ENCODE measurements around the gene COX6B2. TPM values are rescaled to one million over a fixed set of nuclear protein-coding genes. Genes with fewer than 3 reads are reported as not detected.

COX6B2 gene
- total and polyA plus RNA-seq, 4 donors: 0.69 to 4.8 (median 3.3) TPM

GRCh38 chr19:55383279-55384130 is 29.0 kb upstream of the COX6B2 start:
- 3% methylated on average over 88 of the region's 88 CpGs for WGBS (ENCODE audit: insufficient coverage)
- H3K4me1 ChIP-seq (ENCODE audit: control insufficient read depth, insufficient read depth, low read length): peaks cover 43% of the 10 kb centered on the region
- H3K27ac ChIP-seq (ENCODE audit: low read depth, low read length): peak overlapping the region; percentile 57

DNA sequence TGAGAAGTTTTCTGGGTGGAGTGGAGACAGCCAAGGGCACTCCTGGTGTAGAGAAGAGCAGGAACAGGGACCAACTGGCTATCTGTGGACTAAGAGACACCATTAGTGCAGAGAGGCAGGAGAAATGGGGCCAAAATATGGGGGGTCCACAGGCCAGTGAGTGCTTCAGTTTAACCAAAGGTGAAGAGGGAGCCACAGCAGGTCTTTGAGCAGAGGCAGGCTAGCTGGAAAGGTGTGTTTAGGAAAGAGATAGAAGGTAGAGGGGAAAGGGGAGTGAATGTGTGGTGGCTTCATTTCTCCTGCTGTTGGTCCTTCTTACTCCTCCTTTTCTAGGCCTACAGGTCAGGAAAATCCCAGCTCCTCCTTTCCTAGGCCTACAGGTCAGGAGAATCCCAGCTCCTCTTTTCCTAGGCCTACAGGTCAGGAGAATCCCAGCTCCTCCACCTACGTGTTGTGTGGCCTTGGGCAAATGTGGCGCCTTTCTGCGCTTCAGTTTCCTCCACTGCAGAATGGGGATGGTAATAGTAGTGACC is 28.1 kb upstream of the COX6B2 start:
- WGBS (ENCODE audit: insufficient coverage): no CpG with 5 or more reads among the region's 3 CpGs
- no peaks in the 10 kb centered on the region for H3K9me3 ChIP-seq (ENCODE audit: control insufficient read depth, insufficient read depth, low read length)
- peaks cover 12% of the 10 kb centered on the region for H3K36me3 ChIP-seq (ENCODE audit: control insufficient read depth, insufficient read depth, low read length)
- H3K4me3 ChIP-seq (ENCODE audit: low read depth, low read length): no peak overlapping the region
- H3K27ac ChIP-seq (ENCODE audit: low read depth, low read length): no peak overlapping the region
- peaks cover 38% of the 10 kb centered on the region for H3K4me1 ChIP-seq (ENCODE audit: control insufficient read depth, insufficient read depth, low read length)
- peaks cover 6% of the 10 kb centered on the region for H3K27me3 ChIP-seq (ENCODE audit: control insufficient read depth, insufficient read depth, low read length)
- no peak for DNase-seq (ENCODE audit: low read depth in 4 of 6, low spot score in 6 of 6)

More at GRCh38 chr19:55383279-55384130, 29.0 kb upstream of the COX6B2 start:
- Histone ChIP-seq H3K27me3 (ENCODE audit: control insufficient read depth, insufficient read depth, low read length) (no peaks in the 10 kb centered on the region), H3K36me3 (ENCODE audit: control insufficient read depth, insufficient read depth, low read length) (peaks cover 22% of the 10 kb centered on the region), H3K4me3 (ENCODE audit: low read depth, low read length) (peak overlapping the region; percentile 27), H3K9me3 (ENCODE audit: control insufficient read depth, insufficient read depth, low read length) (no peaks in the 10 kb centered on the region)
- peak in 2 of 6 donors; percentile 82 to 83 for DNase-seq (ENCODE audit: low read depth in 4 of 6, low spot score in 6 of 6)

DNA sequence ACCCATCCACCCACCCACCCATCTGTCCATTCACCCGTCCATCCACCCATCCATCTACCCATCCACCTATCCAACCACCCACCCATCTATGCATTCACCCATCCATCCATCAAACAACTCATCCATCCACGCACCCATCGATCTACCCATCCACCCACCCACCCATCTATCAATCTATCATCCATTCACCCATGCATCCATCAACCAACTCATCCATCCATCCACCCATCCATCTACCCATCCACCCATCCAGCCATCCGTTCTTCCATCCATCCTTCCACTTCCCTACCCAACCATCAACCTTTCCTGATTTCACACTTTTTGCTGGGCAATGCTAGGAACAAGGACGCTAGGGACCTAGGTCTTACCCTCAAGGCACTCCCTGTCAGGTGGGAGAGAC is 27.5 kb upstream of the COX6B2 start:
- Histone ChIP-seq H3K36me3 (ENCODE audit: control insufficient read depth, insufficient read depth, low read length) (peaks cover 7% of the 10 kb centered on the region), H3K27me3 (ENCODE audit: control insufficient read depth, insufficient read depth, low read length) (peaks cover 11% of the 10 kb centered on the region), H3K9me3 (ENCODE audit: control insufficient read depth, insufficient read depth, low read length) (no peaks in the 10 kb centered on the region), H3K4me1 (ENCODE audit: control insufficient read depth, insufficient read depth, low read length) (peaks cover 37% of the 10 kb centered on the region), H3K4me3 (ENCODE audit: low read depth, low read length) (no peak overlapping the region), H3K27ac (ENCODE audit: low read depth, low read length) (no peak overlapping the region)
- 96% methylated on average over 5 of the region's 5 CpGs for WGBS (ENCODE audit: insufficient coverage)
- DNase-seq (ENCODE audit: low read depth in 4 of 6, low spot score in 6 of 6): no peak

DNA sequence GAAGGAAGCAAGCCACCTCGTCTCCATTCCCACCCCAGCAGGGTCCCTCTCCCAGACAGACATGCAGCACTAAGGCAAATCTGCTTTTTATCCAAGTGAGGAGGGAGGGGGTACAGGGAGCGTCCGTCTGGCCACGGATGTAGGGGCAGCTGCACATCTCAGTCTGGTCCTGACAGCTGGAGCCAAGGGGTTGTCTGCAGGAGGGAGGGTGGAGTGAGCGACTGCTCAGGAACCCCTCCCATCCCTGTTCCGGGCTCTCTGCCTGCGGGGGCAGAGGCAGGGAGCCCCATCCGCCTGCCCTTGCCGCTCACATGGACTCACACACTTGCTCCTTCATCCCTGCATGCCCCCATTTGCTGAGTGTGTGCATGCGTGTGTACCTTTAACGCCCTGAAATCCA is 24.7 kb upstream of the COX6B2 start:
- Histone ChIP-seq H3K27ac (ENCODE audit: low read depth, low read length) (no peak overlapping the region), H3K4me1 (ENCODE audit: control insufficient read depth, insufficient read depth, low read length) (peaks cover 31% of the 10 kb centered on the region), H3K36me3 (ENCODE audit: control insufficient read depth, insufficient read depth, low read length) (no peaks in the 10 kb centered on the region), H3K4me3 (ENCODE audit: low read depth, low read length) (no peak overlapping the region), H3K9me3 (ENCODE audit: control insufficient read depth, insufficient read depth, low read length) (no peaks in the 10 kb centered on the region), H3K27me3 (ENCODE audit: control insufficient read depth, insufficient read depth, low read length) (peaks cover 30% of the 10 kb centered on the region)
- 20% methylated on average over 1 of the region's 11 CpGs for WGBS (ENCODE audit: insufficient coverage)
- DNase-seq (ENCODE audit: low read depth in 4 of 6, low spot score in 6 of 6): no peak

GRCh38 chr19:55377356-55378131 is 23.0 kb upstream of the COX6B2 start:
- no peak overlapping the region for H3K27ac ChIP-seq (ENCODE audit: low read depth, low read length)
- peak in 1 of 6 donors; percentile 37 for DNase-seq (ENCODE audit: low read depth in 4 of 6, low spot score in 6 of 6)
- H3K4me3 ChIP-seq (ENCODE audit: low read depth, low read length): no peak overlapping the region
- no peaks in the 10 kb centered on the region for H3K36me3 ChIP-seq (ENCODE audit: control insufficient read depth, insufficient read depth, low read length)
- peaks cover 44% of the 10 kb centered on the region for H3K27me3 ChIP-seq (ENCODE audit: control insufficient read depth, insufficient read depth, low read length)
- H3K9me3 ChIP-seq (ENCODE audit: control insufficient read depth, insufficient read depth, low read length): no peaks in the 10 kb centered on the region
- peaks cover 29% of the 10 kb centered on the region for H3K4me1 ChIP-seq (ENCODE audit: control insufficient read depth, insufficient read depth, low read length)
- WGBS (ENCODE audit: insufficient coverage): 11% methylated on average over 43 of the region's 43 CpGs

DNA sequence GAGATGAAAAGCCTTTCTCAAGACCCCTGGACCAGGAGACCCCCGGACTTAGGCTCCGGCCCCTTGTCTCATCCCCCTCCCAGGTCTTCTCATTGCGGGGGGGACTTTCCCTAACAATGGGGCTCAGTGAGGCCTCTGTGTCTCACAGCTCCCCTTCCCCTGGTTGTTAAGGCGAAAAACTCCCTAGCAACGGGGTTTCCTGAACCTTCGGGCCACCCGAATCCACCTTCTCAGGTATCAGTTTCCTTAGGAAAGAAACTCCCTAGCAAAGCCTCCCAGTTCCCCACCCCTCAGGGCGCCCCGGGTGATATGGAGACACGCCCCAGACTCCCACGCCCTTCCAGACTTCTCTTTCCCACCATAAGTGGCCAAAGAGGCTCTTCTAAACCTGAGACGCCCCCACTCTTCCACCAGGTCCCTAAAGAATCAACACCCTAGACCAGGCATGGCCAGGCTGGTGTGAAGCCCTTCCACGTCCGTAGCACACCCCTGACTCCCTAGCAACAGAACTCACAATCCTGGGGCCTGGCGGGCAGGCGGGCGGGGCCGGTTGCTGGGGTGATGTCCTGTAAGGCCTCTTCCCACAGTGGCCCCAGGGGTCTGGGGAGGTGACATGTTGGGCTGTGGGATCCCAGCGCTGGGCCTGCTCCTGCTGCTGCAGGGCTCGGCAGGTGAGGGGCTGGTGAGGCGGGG is 21.9 kb upstream of the COX6B2 start, which contains the start of gene TMEM190:
TMEM190 (plus strand) TSS at position 586 of the 693 bp plus-strand sequence; CDS start at position 614, 28 bp downstream.
- peaks cover 29% of the 10 kb centered on the region for H3K4me1 ChIP-seq (ENCODE audit: control insufficient read depth, insufficient read depth, low read length)
- no peaks in the 10 kb centered on the region for H3K36me3 ChIP-seq (ENCODE audit: control insufficient read depth, insufficient read depth, low read length)
- no peak within 1 kb of the TSS for H3K4me3 ChIP-seq (ENCODE audit: low read depth, low read length)
- H3K27ac ChIP-seq (ENCODE audit: low read depth, low read length): no peak within 1 kb of the TSS
- peaks cover 55% of the 10 kb centered on the region for H3K27me3 ChIP-seq (ENCODE audit: control insufficient read depth, insufficient read depth, low read length)
- no peak for DNase-seq (ENCODE audit: low read depth in 4 of 6, low spot score in 6 of 6)
- WGBS (ENCODE audit: insufficient coverage): 38% methylated on average over 15 of the region's 21 CpGs
- H3K9me3 ChIP-seq (ENCODE audit: control insufficient read depth, insufficient read depth, low read length): no peaks in the 10 kb centered on the region

DNA sequence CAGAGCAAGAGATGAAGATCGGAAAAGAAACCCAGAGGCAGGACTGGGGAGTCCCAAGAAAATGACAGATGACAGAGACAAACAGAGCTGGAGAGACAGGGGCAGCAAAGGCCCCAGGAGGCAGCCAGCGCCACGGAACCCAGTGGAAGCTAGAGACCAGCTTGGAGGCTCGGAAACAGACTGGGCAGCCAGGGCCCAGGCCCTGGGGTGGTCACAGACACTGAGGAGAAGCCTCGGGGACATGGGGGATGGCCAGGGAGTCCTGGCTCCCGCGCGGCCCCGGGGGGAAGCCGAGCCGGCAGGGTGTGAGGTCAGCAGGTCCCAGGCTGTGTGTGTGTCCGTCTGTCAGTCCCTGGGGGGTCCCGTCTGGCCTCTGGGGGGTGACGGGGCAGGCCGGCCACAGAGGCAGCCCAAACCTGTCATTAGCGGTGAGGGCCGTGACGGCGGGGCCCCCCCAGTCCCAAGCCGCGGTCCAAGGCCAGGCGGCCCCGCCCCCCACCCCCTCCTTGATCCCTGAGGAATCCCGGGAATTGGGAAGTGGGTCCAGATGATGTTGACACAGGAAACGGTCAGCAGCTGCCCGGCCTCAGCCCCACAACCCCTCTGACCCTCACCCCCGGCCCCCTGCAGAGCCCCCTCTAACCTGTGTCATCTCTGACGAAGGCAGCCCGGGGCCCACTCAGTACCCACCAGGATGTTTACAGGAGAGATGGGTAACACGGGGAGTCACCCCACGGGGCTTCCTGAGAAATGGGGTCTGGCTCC is 19.7 kb upstream of the COX6B2 start:
- Histone ChIP-seq H3K9me3 (ENCODE audit: control insufficient read depth, insufficient read depth, low read length) (no peaks in the 10 kb centered on the region), H3K4me1 (ENCODE audit: control insufficient read depth, insufficient read depth, low read length) (peaks cover 42% of the 10 kb centered on the region), H3K36me3 (ENCODE audit: control insufficient read depth, insufficient read depth, low read length) (no peaks in the 10 kb centered on the region), H3K4me3 (ENCODE audit: low read depth, low read length) (no peak overlapping the region), H3K27ac (ENCODE audit: low read depth, low read length) (no peak overlapping the region), H3K27me3 (ENCODE audit: control insufficient read depth, insufficient read depth, low read length) (peaks cover 75% of the 10 kb centered on the region)
- DNase-seq (ENCODE audit: low read depth in 4 of 6, low spot score in 6 of 6): no peak
- 11% methylated on average over 23 of the region's 31 CpGs for WGBS (ENCODE audit: insufficient coverage)

DNA sequence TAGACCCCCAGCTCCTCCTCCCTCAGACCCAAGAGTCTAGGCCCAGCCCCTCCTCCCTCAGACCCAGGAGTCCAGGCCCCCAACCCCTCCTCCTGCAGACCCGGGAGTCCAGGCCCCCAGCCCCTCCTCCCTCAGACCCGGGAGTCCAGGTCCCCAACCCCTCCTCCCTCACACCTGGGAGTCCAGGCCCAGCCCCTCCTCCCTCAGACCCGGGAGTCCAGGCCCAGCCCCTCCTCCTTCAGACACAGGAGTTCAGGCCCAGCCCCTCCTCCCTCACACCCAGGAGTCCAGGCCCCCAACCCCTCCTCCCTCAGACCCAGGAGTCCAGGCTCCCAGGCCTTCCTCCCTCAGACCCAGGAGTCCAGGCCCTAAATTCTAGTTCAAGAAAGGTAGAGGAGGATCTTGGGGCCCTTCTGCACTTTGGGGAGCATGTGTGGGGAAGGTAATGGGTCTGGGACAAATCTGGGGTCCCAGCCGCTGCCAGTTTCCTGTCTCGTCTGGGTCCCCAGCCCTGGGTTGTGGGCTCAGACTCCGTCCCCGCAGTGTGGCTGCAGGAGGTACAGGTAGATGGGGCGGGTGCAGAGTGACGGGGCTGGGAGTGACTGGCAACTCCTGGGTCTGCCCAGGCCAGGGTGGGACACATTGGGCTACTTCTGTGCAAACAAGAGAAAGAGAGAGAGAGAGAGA is 18.9 kb upstream of the COX6B2 start:
- Histone ChIP-seq H3K9me3 (ENCODE audit: control insufficient read depth, insufficient read depth, low read length) (no peaks in the 10 kb centered on the region), H3K27ac (ENCODE audit: low read depth, low read length) (no peak overlapping the region), H3K27me3 (ENCODE audit: control insufficient read depth, insufficient read depth, low read length) (peaks cover 82% of the 10 kb centered on the region), H3K4me1 (ENCODE audit: control insufficient read depth, insufficient read depth, low read length) (peaks cover 49% of the 10 kb centered on the region), H3K36me3 (ENCODE audit: control insufficient read depth, insufficient read depth, low read length) (no peaks in the 10 kb centered on the region), H3K4me3 (ENCODE audit: low read depth, low read length) (no peak overlapping the region)
- no peak for DNase-seq (ENCODE audit: low read depth in 4 of 6, low spot score in 6 of 6)
- WGBS (ENCODE audit: insufficient coverage): 52% methylated on average over 8 of the region's 9 CpGs
